IPS DF 4.7 (cell line): ENCODE results near the gene ITPR2.
"Not testable (repeated sequence)": the region's sequence is repeated elsewhere in the genome, so short reads cannot be mapped to it uniquely, and the experiment has no call there.

Source experiments
- DNase-seq: peaks from one replicate; pipeline ENCODE4 v3.0.0-alpha.2; 2013; ENCODE audit warnings: low spot score; ENCODE audit errors: extremely low read depth

The ITPR2 gene

GRCh38 chr12:26528943-26529342, 304.1 kb downstream of the ITPR2 start:
- DNase-seq = no peak

GRCh38 chr12:26527682-26528081, 305.3 kb downstream of the ITPR2 start:
- DNase-seq = no peak

- no peak for DNase-seq
Measured at GRCh38 chr12:26524862-26525465, 308.0 kb downstream of the ITPR2 start.

GRCh38 chr12:26523708-26524150, 309.3 kb downstream of the ITPR2 start:
- DNase-seq = no peak

DNA sequence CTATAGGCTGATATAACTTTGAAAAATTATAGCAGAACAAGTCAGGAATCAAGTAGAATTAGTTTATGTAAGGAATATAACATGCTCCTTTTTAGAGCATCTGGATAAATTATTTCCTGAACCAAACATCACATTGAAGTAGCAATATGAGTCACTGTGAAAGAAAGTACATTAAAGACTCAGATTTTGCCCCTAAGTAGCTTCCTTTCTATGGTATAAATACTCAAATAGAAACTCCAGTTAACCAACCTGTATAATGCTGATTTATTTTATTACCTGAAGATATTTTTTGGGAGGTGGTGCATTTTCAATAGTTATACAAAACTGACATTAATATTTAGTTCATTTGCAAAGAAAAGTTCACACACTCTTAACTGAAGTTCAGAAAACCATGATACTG, 312.1 kb downstream of the ITPR2 start:
- DNase-seq = no peak

- no peak for DNase-seq
Measured at GRCh38 chr12:26520109-26520508, 312.9 kb downstream of the ITPR2 start.

DNA sequence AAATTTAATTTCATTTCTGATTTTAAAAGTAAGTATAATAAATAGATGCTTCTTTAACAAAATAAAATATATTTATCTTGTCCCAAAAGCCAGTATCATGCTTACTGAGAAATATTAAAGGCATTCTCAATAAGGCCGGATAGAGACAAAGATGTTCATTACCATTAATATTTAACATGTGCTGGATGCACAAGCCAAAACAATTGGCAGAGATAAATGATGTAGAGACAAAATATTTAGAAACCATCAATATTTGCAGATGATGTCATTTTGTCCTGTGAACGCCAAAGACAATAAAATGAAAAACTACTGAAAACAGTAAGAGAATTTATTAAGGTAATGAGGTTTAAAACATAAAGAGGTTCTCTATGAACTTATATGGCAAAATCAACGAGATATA, 313.5 kb downstream of the ITPR2 start:
- no peak for DNase-seq

- DNase-seq = not testable (repeated sequence)
Measured at GRCh38 chr12:26517320-26517719, 315.7 kb downstream of the ITPR2 start.

- no peak for DNase-seq
Measured at GRCh38 chr12:26514364-26514763, 318.6 kb downstream of the ITPR2 start.

DNA sequence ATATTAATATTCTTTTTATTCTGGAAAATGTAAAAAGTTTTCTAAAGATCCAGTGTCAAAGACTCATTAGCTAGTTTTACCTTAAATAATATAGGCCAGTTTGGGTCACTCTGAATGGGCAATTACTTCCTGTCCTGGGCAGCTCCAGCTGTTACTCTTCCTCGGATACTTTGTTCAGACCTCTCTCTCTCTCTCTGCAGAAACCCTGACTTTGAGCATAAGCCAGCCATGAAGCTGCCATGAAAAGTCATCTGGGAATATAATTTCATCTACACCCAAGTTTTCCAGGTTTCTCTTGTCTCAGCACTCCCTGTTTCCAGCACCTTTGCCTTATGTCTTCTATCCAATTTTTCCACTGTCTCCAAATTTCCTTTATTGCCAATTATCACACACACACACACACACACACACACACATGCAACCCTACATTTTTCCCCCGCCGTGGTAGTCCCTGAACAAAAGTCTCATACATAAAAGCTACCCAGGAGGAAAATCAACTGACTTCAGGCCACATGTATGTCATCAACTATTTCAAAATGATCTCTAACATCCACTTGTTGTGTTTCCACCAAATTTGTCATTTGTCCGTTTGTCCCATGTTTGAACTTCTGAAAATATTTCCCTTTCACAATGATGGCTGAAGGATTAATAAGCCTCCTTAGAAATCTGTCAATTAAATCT, 319.5 kb downstream of the ITPR2 start:
- DNase-seq = no peak

DNA sequence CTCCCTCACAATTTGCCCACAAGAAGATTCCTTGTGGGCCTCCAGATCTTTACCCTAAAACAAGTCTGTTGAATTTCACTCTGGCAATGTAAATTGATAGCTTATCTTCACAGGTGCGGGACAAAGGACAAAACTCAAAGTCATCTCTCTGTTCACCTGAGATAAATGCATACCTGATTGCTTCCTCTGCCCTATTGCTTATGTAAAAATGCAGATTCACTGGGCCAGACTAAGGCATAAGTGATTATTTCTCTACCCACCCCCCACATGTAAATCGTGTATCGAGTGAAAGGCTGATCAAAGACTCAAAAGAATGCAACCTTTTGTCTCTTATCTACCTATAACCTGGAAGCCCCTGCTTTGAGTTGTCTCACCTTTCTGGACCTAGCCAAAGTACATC, 320.8 kb downstream of the ITPR2 start:
- no peak for DNase-seq

DNA sequence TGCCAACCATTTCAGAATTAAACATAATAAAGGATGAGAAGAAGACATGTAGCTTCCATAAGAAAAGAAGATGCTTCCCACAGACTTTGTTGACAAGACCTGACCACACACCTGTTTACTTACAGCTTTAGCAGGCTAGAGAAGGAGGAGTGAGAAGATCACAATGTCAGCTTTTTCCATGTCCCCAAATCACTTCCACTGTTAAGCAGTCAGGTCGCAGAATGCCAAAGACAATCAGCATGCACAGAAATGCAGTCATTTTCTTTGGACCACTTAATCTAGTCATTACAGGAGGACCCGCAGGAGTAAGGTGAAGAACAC, 322.7 kb downstream of the ITPR2 start:
- peak; percentile 49 for DNase-seq

DNA sequence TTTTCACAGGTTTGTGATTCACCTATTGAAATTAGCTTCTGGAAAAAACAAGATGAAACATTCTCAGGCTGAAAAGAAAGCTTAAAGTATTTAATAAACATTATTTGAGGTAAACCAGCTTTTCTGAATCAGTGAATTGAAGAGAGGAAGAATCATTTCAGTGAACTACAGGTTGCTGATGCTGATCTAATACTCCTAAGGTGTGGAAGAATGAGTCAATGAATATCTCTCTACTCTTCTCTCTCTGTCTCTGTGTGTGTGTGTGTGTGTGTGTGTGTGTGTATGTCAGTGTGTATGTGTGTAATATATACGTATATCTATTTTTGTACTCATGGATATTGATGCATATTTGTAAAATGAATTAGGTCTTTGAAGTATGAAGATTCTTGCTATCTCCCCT, 325.4 kb downstream of the ITPR2 start:
- DNase-seq = no peak

GRCh38 chr12:26499979-26500640, 332.9 kb downstream of the ITPR2 start:
- DNase-seq = no peak

- no peak for DNase-seq
Measured at GRCh38 chr12:26496170-26496569, 336.8 kb downstream of the ITPR2 start.

GRCh38 chr12:26493656-26494055, 339.3 kb downstream of the ITPR2 start:
- no peak for DNase-seq

- DNase-seq = no peak
Measured at GRCh38 chr12:26492406-26492805, 340.6 kb downstream of the ITPR2 start.

- no peak for DNase-seq
Measured at GRCh38 chr12:26489908-26490307, 343.1 kb downstream of the ITPR2 start.

DNA sequence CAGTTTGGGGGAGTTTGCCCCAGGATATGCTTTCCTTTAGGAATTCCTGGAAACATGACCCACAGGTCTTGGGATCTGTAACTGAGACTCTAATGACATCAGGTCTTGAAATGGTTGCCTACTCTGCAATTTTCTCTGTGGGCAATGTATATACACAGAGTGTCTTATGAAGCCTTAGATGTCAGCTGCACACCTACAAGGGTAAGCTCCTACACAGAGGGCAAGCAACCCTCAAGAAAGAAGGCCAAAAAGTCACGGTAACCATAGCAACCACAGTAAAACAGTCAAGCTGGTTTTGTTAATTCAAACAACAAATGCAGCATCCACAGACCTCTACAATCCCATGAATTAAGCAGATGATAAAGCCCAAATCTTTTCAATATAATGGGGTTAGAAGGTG, 344.6 kb downstream of the ITPR2 start:
- DNase-seq = no peak

DNA sequence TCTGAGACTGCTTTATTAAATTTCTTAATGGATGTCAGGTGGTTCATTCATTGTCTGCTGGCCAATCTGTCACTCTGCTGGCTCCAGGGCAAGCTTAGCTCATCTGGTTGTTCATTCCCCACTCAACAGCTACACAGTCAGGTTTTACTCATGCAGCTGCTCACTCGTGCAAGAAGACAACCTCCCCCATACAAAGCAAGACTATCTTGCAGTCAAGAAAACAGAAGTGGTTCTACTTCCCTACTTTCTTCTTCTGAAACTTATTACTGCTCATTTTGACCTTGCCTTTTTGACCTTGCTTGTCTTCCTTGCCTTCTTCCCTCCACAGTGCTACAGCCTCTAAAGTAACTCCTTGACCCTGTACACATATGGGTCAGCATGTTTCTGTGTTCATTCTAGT, 359.7 kb downstream of the ITPR2 start:
- no peak for DNase-seq

DNA sequence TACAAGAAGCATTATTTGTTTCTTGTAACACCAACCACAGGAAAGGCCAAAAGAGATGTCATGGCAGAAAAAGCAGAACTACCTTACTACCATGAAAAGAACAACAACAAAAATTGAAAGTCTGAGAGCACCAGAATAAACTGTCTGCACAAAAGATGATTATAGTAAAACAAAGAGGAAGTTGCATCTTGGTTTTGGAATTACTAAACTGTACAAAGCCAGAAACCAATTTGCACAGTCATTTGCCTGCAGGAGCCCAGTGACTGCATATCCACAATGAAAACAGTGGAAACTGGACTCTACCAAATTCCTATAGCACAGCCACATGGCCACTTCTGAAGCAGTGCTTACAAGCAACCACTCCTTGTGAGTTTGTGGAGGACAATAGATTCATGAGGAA, 361.4 kb downstream of the ITPR2 start:
- DNase-seq = no peak

DNA sequence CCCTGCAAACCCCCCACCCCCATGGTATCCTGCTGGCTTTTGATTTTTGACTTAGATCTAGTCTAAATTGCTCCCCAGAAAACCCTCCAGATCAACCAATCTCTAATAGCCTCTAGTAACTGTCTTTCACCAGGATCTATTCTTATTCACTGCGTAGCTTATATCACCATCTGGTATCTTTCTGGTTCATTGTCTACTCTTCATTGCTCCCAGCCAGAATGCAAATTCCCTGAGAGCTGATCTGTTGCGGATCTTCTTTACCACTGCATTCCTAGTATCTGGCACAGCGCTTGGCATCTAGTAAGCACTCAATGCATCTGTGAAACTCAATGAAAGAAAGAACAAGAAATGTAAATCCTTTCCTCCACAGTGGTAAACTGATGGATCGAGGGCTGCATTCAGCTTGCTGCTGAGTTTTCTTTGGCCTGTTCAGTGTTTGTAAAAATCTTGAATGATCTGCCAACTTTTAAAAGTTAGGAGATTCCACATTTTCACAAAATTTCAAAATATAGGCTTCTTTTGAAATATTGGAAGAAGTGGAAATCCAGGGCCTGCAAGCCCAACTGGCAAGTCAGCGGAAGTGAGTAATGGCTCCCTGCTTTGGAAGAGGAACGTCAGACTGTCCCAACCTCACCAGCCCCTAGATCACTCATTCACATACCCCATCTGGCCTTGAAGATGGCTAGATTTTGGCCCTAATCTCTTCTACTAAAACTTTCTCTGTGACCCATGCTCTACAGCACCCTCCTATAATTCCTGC, 363.4 kb downstream of the ITPR2 start:
- no peak for DNase-seq
